Keratinocyte (primary cell): ENCODE data around the gene CSNK2A2. TPM values are rescaled to one million over a fixed set of nuclear protein-coding genes. Genes with fewer than 3 reads are reported as not detected.

Source experiments
- DNase-seq: peaks from one replicate; pipeline ENCODE4 v3.0.0-alpha.2; 2011; ENCODE audit warnings: low read depth, missing footprints, low spot score
- FAIRE-seq: peaks from 2 replicates; lab custom pipeline; 2011; peaks lifted over from hg19 to GRCh38; lab: Jason Lieb, UNC
- H2AFZ ChIP-seq: 2 replicates; pipeline ENCODE4 v1.6.0; 2012; ENCODE audit warnings: low read length, control low read depth, inconsistent platforms; ENCODE audit not compliant: control insufficient read depth
- H3K27ac ChIP-seq: 2 replicates; pipeline ENCODE4 v1.5.1; 2011; ENCODE audit warnings: low read length; ENCODE audit not compliant: control insufficient read depth, insufficient read depth
- H3K27me3 ChIP-seq: 3 replicates; pipeline ENCODE4 v1.6.0; 2011; ENCODE audit warnings: low read length; ENCODE audit not compliant: control insufficient read depth, insufficient read depth; ENCODE audit errors: extremely low read depth
- H3K36me3 ChIP-seq, 2 experiments: 2 replicates in 1 of 2; 3 replicates in 1 of 2; pipeline ENCODE4 v1.5.1; 2011; ENCODE audit warnings: low read length in 2 of 2, mild to moderate bottlenecking in 1 of 2; ENCODE audit not compliant: control insufficient read depth in 2 of 2, insufficient read depth in 2 of 2; ENCODE audit errors: extremely low read depth in 1 of 2
- H3K4me1 ChIP-seq: 3 replicates; pipeline ENCODE4 v1.5.1; 2011; ENCODE audit warnings: low read length; ENCODE audit not compliant: control insufficient read depth, insufficient read depth; ENCODE audit errors: extremely low read depth
- H3K4me2 ChIP-seq: 3 replicates; pipeline ENCODE4 v1.6.0; 2011; ENCODE audit warnings: low read depth, low read length; ENCODE audit not compliant: control insufficient read depth, insufficient read depth; ENCODE audit errors: extremely low read depth
- H3K4me3 ChIP-seq, 3 experiments: fragments of 200-600 bp in 1 of 3; sonication (generic) in 1 of 3; 2 replicates in 2 of 3; 3 replicates in 1 of 3; pipeline ENCODE4 v1.5.1; 2011 to 2016; ENCODE audit warnings: low read length in 3 of 3, mild to moderate bottlenecking in 3 of 3, control low read depth in 2 of 3, inconsistent platforms in 1 of 3, low read depth in 1 of 3, mixed read lengths in 1 of 3, mixed run types in 1 of 3, moderate library complexity in 1 of 3; ENCODE audit not compliant: control insufficient read depth in 2 of 3, insufficient read depth in 2 of 3; ENCODE audit errors: extremely low read depth in 1 of 3
- H3K79me2 ChIP-seq: 2 replicates; pipeline ENCODE4 v1.6.0; 2012; ENCODE audit warnings: low read length; ENCODE audit not compliant: control insufficient read depth, insufficient read depth
- H3K9ac ChIP-seq: 3 replicates; pipeline ENCODE4 v1.6.0; 2011; ENCODE audit warnings: low read length; ENCODE audit not compliant: control insufficient read depth, insufficient read depth; ENCODE audit errors: extremely low read depth
- H3K9me1 ChIP-seq: 3 replicates; pipeline ENCODE4 v1.6.0; 2011; ENCODE audit warnings: low read length; ENCODE audit not compliant: control insufficient read depth, insufficient read depth; ENCODE audit errors: extremely low read depth
- H3K9me3 ChIP-seq: 2 replicates; pipeline ENCODE4 v1.5.1; 2012; ENCODE audit warnings: low read depth, low read length; ENCODE audit not compliant: control insufficient read depth
- H4K20me1 ChIP-seq: 3 replicates; pipeline ENCODE4 v1.6.0; 2011; ENCODE audit warnings: low read length; ENCODE audit not compliant: control insufficient read depth, insufficient read depth; ENCODE audit errors: extremely low read depth
- EZH2 ChIP-seq: IDR thresholded peaks from one replicate; pipeline ENCODE4 v1.6.1; 2012; ENCODE audit warnings: inconsistent platforms, mild to moderate bottlenecking, low read length, moderate library complexity
- dilution Hi-C: fragments of 300-500 bp; cut with MboI; formaldehyde crosslinking; loops from one replicate; pipeline ENCODE4 v1.7.0; 2020; ENCODE audit warnings: low sequenced_read_pairs; ENCODE audit not compliant: extremely low pct_ligation_motif_present
- polyA plus RNA-seq, 5 experiments: library from polyadenylated mRNA; depleted of rRNA in 3 of 5; stranded (reverse) in 3 of 5; stranded (forward) in 1 of 5; unstranded in 1 of 5; fragments of >200 nt; gene quantifications; 1 replicate in 1 of 5; 2 replicates in 3 of 5; 3 replicates in 1 of 5; pipeline versions ENCODE4 v1.2.1 to v1.2.3, GENCODE V29; 2011 to 2012; ENCODE audit warnings: missing spikeins in 2 of 5, low read depth in 1 of 5, low replicate concordance in 1 of 5
- TF ChIP-seq, protein P1 (sequence below), 3 experiments: IDR thresholded peaks in 1 of 3; conservative IDR thresholded peaks in 1 of 3; optimal IDR thresholded peaks in 1 of 3; 2 replicates in 2 of 3; 3 replicates in 1 of 3; pipeline versions ENCODE3 to v1.5.1; 2011; ENCODE audit warnings: low read length in 3 of 3, mild to moderate bottlenecking in 3 of 3, moderate library complexity in 2 of 3, control low read depth in 1 of 3, inconsistent platforms in 1 of 3; ENCODE audit not compliant: insufficient read depth in 2 of 3; ENCODE audit errors: extremely low read depth in 1 of 3

Gene CSNK2A2
- polyA plus RNA-seq, 1 donor (not counting 4 experiments of a cell fraction or from before 2014, with no cell fraction given), result 49.6 TPM

DNA sequence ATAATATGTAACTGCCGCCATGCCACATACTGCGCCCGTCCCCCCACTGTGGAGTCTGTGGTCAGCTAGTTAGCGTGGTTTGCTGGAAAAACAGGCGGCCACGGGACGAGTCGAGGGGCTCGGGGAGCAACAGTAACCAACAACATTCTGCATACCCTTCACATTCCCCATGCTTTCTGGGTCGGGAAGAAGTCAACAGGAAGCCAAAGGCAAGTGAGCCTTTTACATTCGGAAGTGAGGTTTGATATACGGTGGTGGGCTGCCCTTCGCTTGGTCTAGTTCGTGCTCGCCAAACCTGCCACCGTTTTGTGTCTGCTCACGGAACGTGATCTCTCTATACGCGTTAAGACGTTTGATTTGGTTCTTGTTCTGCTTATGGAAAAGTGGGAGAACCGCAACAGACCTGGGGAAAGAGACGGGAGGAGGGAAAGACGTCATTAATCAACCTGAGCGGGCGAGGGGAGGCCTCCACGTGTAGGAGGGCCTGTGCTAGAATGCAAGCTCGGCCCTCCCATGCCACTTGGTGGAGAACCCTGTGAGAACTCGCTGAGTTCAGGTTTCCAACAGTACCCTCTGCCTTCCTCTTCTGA lies 39.9 kb downstream of the CSNK2A2 start:
- H3K4me2 ChIP-seq, result no peak overlapping the region
- H2AFZ ChIP-seq, result no peak overlapping the region
- H3K27ac ChIP-seq, result no peak overlapping the region
- no peaks in the 10 kb centered on the region for H3K4me1 ChIP-seq
- no peak for TF ChIP-seq EZH2
- TF ChIP-seq, protein P1, sequence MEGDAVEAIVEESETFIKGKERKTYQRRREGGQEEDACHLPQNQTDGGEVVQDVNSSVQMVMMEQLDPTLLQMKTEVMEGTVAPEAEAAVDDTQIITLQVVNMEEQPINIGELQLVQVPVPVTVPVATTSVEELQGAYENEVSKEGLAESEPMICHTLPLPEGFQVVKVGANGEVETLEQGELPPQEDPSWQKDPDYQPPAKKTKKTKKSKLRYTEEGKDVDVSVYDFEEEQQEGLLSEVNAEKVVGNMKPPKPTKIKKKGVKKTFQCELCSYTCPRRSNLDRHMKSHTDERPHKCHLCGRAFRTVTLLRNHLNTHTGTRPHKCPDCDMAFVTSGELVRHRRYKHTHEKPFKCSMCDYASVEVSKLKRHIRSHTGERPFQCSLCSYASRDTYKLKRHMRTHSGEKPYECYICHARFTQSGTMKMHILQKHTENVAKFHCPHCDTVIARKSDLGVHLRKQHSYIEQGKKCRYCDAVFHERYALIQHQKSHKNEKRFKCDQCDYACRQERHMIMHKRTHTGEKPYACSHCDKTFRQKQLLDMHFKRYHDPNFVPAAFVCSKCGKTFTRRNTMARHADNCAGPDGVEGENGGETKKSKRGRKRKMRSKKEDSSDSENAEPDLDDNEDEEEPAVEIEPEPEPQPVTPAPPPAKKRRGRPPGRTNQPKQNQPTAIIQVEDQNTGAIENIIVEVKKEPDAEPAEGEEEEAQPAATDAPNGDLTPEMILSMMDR (optimal IDR thresholded peaks at IDR 0.05 in 1 of 3, IDR thresholded peaks at IDR 0.05 in 1 of 3, conservative IDR thresholded peaks at IDR 0.05 in 1 of 3; ENCODE audit: extremely low read depth in 1 of 3, insufficient read depth in 2 of 3, low read length in 3 of 3), result no peak
- H3K79me2 ChIP-seq, result no peaks in the 10 kb centered on the region
- no peaks in the 10 kb centered on the region for H3K27me3 ChIP-seq
- H4K20me1 ChIP-seq, result no peaks in the 10 kb centered on the region
- DNase-seq, result no peak
- H3K9me1 ChIP-seq, result no peaks in the 10 kb centered on the region
- H3K36me3 ChIP-seq, result peaks cover 12 to 19% of the 10 kb centered on the region in 2 experiments
- dilution Hi-C loops, result no loop called here
- FAIRE-seq, result no peak
- no peaks in the 10 kb centered on the region for H3K9me3 ChIP-seq
- no peak overlapping the region for H3K9ac ChIP-seq
- H3K4me3 ChIP-seq, result no peak overlapping the region

DNA sequence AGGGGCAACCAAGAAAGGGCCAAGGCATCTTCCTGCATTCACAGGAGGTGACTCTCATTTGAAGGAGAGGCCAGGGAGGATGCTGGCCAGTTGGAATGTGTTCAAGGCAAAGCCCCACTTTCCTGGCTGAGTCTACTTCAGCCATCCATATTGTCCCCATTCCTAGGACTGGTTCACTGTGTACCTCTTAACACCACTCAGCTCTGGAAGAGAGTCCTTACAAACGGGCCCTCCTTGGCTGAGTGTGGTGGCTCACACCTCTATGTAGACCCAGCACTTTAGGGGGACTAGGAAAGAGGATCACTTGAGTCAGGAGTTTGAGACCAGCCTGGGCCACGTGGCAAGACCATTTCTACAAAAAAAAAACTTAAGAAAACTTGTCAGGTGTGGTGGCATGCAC lies 40.7 kb downstream of the CSNK2A2 start:
- H3K9ac ChIP-seq, result no peak overlapping the region
- no peaks in the 10 kb centered on the region for H4K20me1 ChIP-seq
- no peak overlapping the region for H3K27ac ChIP-seq
- no peaks in the 10 kb centered on the region for H3K9me3 ChIP-seq
- dilution Hi-C loops, result no loop called here
- no peaks in the 10 kb centered on the region for H3K79me2 ChIP-seq
- H3K4me3 ChIP-seq, result no peak overlapping the region
- H3K9me1 ChIP-seq, result no peaks in the 10 kb centered on the region
- H3K36me3 ChIP-seq, result peaks cover 9 to 13% of the 10 kb centered on the region in 2 experiments
- no peaks in the 10 kb centered on the region for H3K4me1 ChIP-seq
- no peak for DNase-seq
- no peak overlapping the region for H2AFZ ChIP-seq
- no peaks in the 10 kb centered on the region for H3K27me3 ChIP-seq
- no peak overlapping the region for H3K4me2 ChIP-seq
- FAIRE-seq, result no peak
- TF ChIP-seq EZH2, result no peak
- TF ChIP-seq, protein P1 (optimal IDR thresholded peaks at IDR 0.05 in 1 of 3, IDR thresholded peaks at IDR 0.05 in 1 of 3, conservative IDR thresholded peaks at IDR 0.05 in 1 of 3; ENCODE audit: extremely low read depth in 1 of 3, insufficient read depth in 2 of 3, low read length in 3 of 3), result no peak
